GM20000 (cell line): ENCODE data around the gene PIK3C2G.
A peak's percentile ranks its signal among the peaks of the same experiment; 100 is the strongest.
"Not testable (repeated sequence)": the region's sequence is repeated elsewhere in the genome, so short reads cannot be mapped to it uniquely, and the experiment has no call there.

Experiments used
- DNase-seq: peaks from one replicate; pipeline ENCODE4 v3.0.0; 2012; ENCODE audit warnings: low spot score
- TF ChIP-seq, protein P1 (sequence below): IDR thresholded peaks from 2 replicates; pipeline ENCODE4 v1.5.1; 2012; ENCODE audit warnings: mild to moderate bottlenecking, control low read depth; ENCODE audit errors: extremely low read depth, missing control alignments

PIK3C2G gene

GRCh38 chr12:18243238-18243637 lies 18.1 kb upstream of the PIK3C2G start:
- TF ChIP-seq, protein P1, sequence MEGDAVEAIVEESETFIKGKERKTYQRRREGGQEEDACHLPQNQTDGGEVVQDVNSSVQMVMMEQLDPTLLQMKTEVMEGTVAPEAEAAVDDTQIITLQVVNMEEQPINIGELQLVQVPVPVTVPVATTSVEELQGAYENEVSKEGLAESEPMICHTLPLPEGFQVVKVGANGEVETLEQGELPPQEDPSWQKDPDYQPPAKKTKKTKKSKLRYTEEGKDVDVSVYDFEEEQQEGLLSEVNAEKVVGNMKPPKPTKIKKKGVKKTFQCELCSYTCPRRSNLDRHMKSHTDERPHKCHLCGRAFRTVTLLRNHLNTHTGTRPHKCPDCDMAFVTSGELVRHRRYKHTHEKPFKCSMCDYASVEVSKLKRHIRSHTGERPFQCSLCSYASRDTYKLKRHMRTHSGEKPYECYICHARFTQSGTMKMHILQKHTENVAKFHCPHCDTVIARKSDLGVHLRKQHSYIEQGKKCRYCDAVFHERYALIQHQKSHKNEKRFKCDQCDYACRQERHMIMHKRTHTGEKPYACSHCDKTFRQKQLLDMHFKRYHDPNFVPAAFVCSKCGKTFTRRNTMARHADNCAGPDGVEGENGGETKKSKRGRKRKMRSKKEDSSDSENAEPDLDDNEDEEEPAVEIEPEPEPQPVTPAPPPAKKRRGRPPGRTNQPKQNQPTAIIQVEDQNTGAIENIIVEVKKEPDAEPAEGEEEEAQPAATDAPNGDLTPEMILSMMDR: no peak
- no peak for DNase-seq

- no peak for DNase-seq
- TF ChIP-seq, protein P1: no peak
Measured at GRCh38 chr12:18246066-18246465, 15.3 kb upstream of the PIK3C2G start.

DNA sequence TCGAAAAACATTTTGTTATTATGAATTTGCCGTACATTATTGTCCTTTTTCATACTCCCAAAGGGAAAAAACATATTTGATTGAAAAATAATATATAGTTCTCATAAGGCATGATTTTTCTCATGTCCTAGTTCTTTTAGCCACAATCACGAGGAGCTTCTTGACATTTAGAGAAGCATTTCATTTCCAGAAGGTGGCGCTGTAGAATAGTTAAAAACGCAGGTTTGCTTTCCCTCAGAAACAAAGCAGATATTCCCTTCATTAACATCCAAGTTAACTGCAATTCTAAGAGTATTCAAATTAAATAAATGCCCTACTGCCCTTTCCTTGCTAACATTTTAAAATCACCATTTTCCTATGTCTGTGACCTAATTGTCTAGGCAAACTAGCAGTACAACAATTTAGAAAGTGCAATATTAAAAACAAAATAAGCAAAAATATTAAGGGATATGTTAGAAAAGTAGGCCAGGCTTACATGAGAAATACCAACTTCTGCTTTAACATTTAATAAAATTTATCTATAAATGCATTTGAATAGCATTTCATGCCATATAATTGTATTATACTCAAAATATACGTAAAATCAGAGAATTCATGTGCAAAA lies 10.9 kb upstream of the PIK3C2G start:
- TF ChIP-seq, protein P1: peak; percentile 32
- peak; percentile 25 for DNase-seq

- DNase-seq: no peak
- TF ChIP-seq, protein P1: no peak
Measured at GRCh38 chr12:18254081-18254480, 7.2 kb upstream of the PIK3C2G start.

DNA sequence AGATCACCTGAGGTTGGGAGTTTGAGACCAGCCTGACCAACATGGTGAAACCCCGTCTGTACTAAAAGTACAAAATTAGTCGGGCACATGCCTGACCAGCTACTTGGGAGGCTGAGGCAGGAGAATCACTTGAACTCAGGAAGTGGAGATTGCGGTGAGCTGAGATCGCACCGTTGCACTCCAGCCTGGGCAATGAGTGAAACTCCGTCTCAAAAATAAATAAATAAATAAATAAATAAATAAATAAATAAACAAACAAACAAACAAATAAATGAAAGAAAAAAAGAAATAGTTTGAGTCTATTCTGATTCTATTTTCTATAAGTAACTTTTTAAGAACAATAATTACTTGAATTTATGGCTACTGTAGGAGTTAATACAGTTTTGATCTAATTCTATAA lies 6.3 kb upstream of the PIK3C2G start:
- not testable (repeated sequence) for DNase-seq

- no peak for DNase-seq
- TF ChIP-seq, protein P1: no peak
Measured at GRCh38 chr12:18257251-18257650, 4.1 kb upstream of the PIK3C2G start.

DNA sequence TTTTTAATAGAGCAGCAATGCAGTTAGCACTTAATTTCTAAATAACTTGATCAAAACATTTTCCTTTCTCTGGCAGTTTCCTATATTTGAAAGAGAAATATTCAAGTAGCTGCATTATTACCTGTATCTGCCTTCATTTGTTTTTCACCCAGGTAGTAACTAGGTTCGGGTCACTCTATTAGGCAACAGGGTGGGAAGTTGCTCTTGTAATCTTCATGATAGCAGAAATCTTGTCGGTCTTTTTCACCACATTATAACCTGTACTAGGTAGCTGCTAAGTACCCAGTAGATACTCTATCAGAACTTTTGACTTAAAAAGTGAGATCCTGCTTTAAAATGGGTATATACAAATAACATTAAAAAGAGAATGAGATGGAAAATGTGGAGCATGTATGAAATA lies 2.4 kb upstream of the PIK3C2G start:
- TF ChIP-seq, protein P1: no peak
- DNase-seq: no peak
